Memory B cell (primary cell): ENCODE measurements around the gene MEP1A.

Experiments
- ATAC-seq: fragments of 150-1000 bp; cut with Tn5 transposase; 2 replicates; pipeline ENCODE4 v1.10.0; 2021; ENCODE audit warnings: low read depth, mild to moderate bottlenecking, moderate library complexity
- DNase-seq, 2 donors: peaks; one replicate each; pipeline ENCODE4 v3.0.0; 2022; ENCODE audit warnings: low spot score in 2 of 2
- H3K27ac Mint-ChIP-seq: one replicate; pipeline ENCODE4 v1.8.0; 2022; ENCODE audit warnings: mild to moderate bottlenecking, moderate library complexity, mixed read lengths
- H3K27me3 Mint-ChIP-seq: one replicate; pipeline ENCODE4 v1.8.0; 2022; ENCODE audit warnings: mixed read lengths
- H3K36me3 Mint-ChIP-seq: one replicate; pipeline ENCODE4 v1.8.0; 2022; ENCODE audit warnings: mild to moderate bottlenecking, mixed read lengths
- H3K4me1 Mint-ChIP-seq: one replicate; pipeline ENCODE4 v1.8.0; 2022; ENCODE audit warnings: mixed read lengths
- H3K4me3 Mint-ChIP-seq: one replicate; pipeline ENCODE4 v1.8.0; 2022; ENCODE audit warnings: mild to moderate bottlenecking, moderate library complexity, mixed read lengths
- H3K9me3 Mint-ChIP-seq: one replicate; pipeline ENCODE4 v1.8.0; 2022; ENCODE audit warnings: mixed read lengths

The MEP1A gene

GRCh38 chr6:46788791-46789190 lies 4.4 kb upstream of the MEP1A start:
- DNase-seq (no peak), ATAC-seq (no peak)
- Mint-ChIP-seq H3K9me3 (no peaks in the 10 kb centered on the region), H3K27me3 (no peaks in the 10 kb centered on the region), H3K4me1 (no peaks in the 10 kb centered on the region), H3K36me3 (no peaks in the 10 kb centered on the region), H3K4me3 (no peak overlapping the region), H3K27ac (no peak overlapping the region)

GRCh38 chr6:46789434-46790354 lies 3.5 kb upstream of the MEP1A start:
- H3K4me3 Mint-ChIP-seq: no peak overlapping the region
- H3K36me3 Mint-ChIP-seq: no peaks in the 10 kb centered on the region
- no peaks in the 10 kb centered on the region for H3K4me1 Mint-ChIP-seq
- H3K9me3 Mint-ChIP-seq: no peaks in the 10 kb centered on the region
- no peaks in the 10 kb centered on the region for H3K27me3 Mint-ChIP-seq
- ATAC-seq: no peak
- no peak for DNase-seq
- H3K27ac Mint-ChIP-seq: no peak overlapping the region

- Mint-ChIP-seq H3K27me3 (no peaks in the 10 kb centered on the region), H3K9me3 (no peaks in the 10 kb centered on the region), H3K4me1 (no peaks in the 10 kb centered on the region), H3K27ac (no peak overlapping the region), H3K4me3 (no peak overlapping the region), H3K36me3 (no peaks in the 10 kb centered on the region)
- DNase-seq (no peak), ATAC-seq (no peak)
These were observed 2.8 kb upstream of the MEP1A start for GRCh38 chr6:46790355-46790874.

GRCh38 chr6:46792635-46793034 lies 554 bp upstream of the MEP1A start:
- Mint-ChIP-seq H3K4me1 (no peaks in the 10 kb centered on the region), H3K4me3 (no peak overlapping the region), H3K36me3 (no peaks in the 10 kb centered on the region), H3K27ac (no peak overlapping the region), H3K9me3 (no peaks in the 10 kb centered on the region), H3K27me3 (peaks cover 3% of the 10 kb centered on the region)
- no peak for DNase-seq
- ATAC-seq: no peak

- DNase-seq (no peak), ATAC-seq (no peak)
- H3K9me3 Mint-ChIP-seq: no peaks in the 10 kb centered on the region
- no peaks in the 10 kb centered on the region for H3K36me3 Mint-ChIP-seq
- no peak overlapping the region for H3K27ac Mint-ChIP-seq
- H3K27me3 Mint-ChIP-seq: peaks cover 3% of the 10 kb centered on the region
- H3K4me1 Mint-ChIP-seq: no peaks in the 10 kb centered on the region
- no peak overlapping the region for H3K4me3 Mint-ChIP-seq
These were observed 879 bp downstream of the MEP1A start for GRCh38 chr6:46794068-46794467.

- no peak overlapping the region for H3K27ac Mint-ChIP-seq
- no peak for DNase-seq
These were observed 2.6 kb downstream of the MEP1A start for GRCh38 chr6:46795816-46796215.

GRCh38 chr6:46796848-46797580 lies 3.8 kb downstream of the MEP1A start:
- Mint-ChIP-seq H3K4me1 (no peaks in the 10 kb centered on the region), H3K9me3 (no peaks in the 10 kb centered on the region), H3K27ac (no peak overlapping the region), H3K36me3 (no peaks in the 10 kb centered on the region), H3K4me3 (no peak overlapping the region), H3K27me3 (peaks cover 3% of the 10 kb centered on the region)
- ATAC-seq: no peak
- no peak for DNase-seq

More at GRCh38 chr6:46795816-46796215, 2.6 kb downstream of the MEP1A start:
- no peak overlapping the region for H3K4me3 Mint-ChIP-seq
- H3K36me3 Mint-ChIP-seq: no peaks in the 10 kb centered on the region
- ATAC-seq: no peak
- H3K27me3 Mint-ChIP-seq: peaks cover 3% of the 10 kb centered on the region
- H3K4me1 Mint-ChIP-seq: no peaks in the 10 kb centered on the region
- no peaks in the 10 kb centered on the region for H3K9me3 Mint-ChIP-seq

- Mint-ChIP-seq H3K27ac (no peak overlapping the region), H3K4me1 (no peaks in the 10 kb centered on the region), H3K27me3 (peaks cover 4% of the 10 kb centered on the region), H3K4me3 (no peak overlapping the region), H3K36me3 (no peaks in the 10 kb centered on the region), H3K9me3 (no peaks in the 10 kb centered on the region)
- no peak for DNase-seq
- ATAC-seq: no peak
These were observed 6.5 kb downstream of the MEP1A start for GRCh38 chr6:46799657-46800056.

- H3K27ac Mint-ChIP-seq: no peak overlapping the region
These were observed 15.6 kb downstream of the MEP1A start for GRCh38 chr6:46808806-46809205.

GRCh38 chr6:46815130-46815529 lies 21.9 kb downstream of the MEP1A start:
- H3K4me1 Mint-ChIP-seq: no peaks in the 10 kb centered on the region
- H3K9me3 Mint-ChIP-seq: peaks cover 4% of the 10 kb centered on the region
- no peak overlapping the region for H3K4me3 Mint-ChIP-seq
- ATAC-seq (no peak), DNase-seq (no peak)
- H3K36me3 Mint-ChIP-seq: peaks cover 2% of the 10 kb centered on the region
- H3K27me3 Mint-ChIP-seq: peaks cover 12% of the 10 kb centered on the region
- H3K27ac Mint-ChIP-seq: no peak overlapping the region

More at GRCh38 chr6:46808806-46809205, 15.6 kb downstream of the MEP1A start:
- DNase-seq (no peak), ATAC-seq (no peak)
- Mint-ChIP-seq H3K36me3 (peaks cover 2% of the 10 kb centered on the region), H3K9me3 (peaks cover 6% of the 10 kb centered on the region), H3K4me3 (no peak overlapping the region), H3K27me3 (peaks cover 16% of the 10 kb centered on the region), H3K4me1 (no peaks in the 10 kb centered on the region)

GRCh38 chr6:46816626-46817025 lies 23.4 kb downstream of the MEP1A start:
- Mint-ChIP-seq H3K27ac (no peak overlapping the region), H3K4me1 (no peaks in the 10 kb centered on the region), H3K9me3 (peaks cover 3% of the 10 kb centered on the region), H3K27me3 (peaks cover 7% of the 10 kb centered on the region), H3K4me3 (no peak overlapping the region), H3K36me3 (peaks cover 2% of the 10 kb centered on the region)
- no peak for DNase-seq
- ATAC-seq: no peak

GRCh38 chr6:46819561-46819960 lies 26.4 kb downstream of the MEP1A start:
- no peak for ATAC-seq
- no peak overlapping the region for H3K4me3 Mint-ChIP-seq

GRCh38 chr6:46821458-46821881 lies 28.3 kb downstream of the MEP1A start:
- Mint-ChIP-seq H3K4me1 (no peaks in the 10 kb centered on the region), H3K27ac (no peak overlapping the region), H3K9me3 (no peaks in the 10 kb centered on the region), H3K27me3 (peaks cover 2% of the 10 kb centered on the region), H3K4me3 (no peak overlapping the region), H3K36me3 (no peaks in the 10 kb centered on the region)
- DNase-seq: no peak
- ATAC-seq: no peak

More at GRCh38 chr6:46819561-46819960, 26.4 kb downstream of the MEP1A start:
- Mint-ChIP-seq H3K9me3 (peaks cover 1% of the 10 kb centered on the region), H3K27me3 (peaks cover 5% of the 10 kb centered on the region), H3K36me3 (no peaks in the 10 kb centered on the region), H3K4me1 (no peaks in the 10 kb centered on the region), H3K27ac (no peak overlapping the region)
- DNase-seq: no peak

GRCh38 chr6:46828939-46829338 lies 35.8 kb downstream of the MEP1A start:
- H3K9me3 Mint-ChIP-seq: no peaks in the 10 kb centered on the region
- no peak overlapping the region for H3K4me3 Mint-ChIP-seq

More at GRCh38 chr6:46828939-46829338, 35.8 kb downstream of the MEP1A start:
- Mint-ChIP-seq H3K36me3 (no peaks in the 10 kb centered on the region), H3K27me3 (peaks cover 2% of the 10 kb centered on the region), H3K27ac (no peak overlapping the region), H3K4me1 (no peaks in the 10 kb centered on the region)
- ATAC-seq (no peak), DNase-seq (no peak)
